ENCODE results near the gene SPATA31C1.
"Not testable (repeated sequence)": the region's sequence is repeated elsewhere in the genome, so short reads cannot be mapped to it uniquely, and the experiment has no call there.

Gene SPATA31C1

DNA sequence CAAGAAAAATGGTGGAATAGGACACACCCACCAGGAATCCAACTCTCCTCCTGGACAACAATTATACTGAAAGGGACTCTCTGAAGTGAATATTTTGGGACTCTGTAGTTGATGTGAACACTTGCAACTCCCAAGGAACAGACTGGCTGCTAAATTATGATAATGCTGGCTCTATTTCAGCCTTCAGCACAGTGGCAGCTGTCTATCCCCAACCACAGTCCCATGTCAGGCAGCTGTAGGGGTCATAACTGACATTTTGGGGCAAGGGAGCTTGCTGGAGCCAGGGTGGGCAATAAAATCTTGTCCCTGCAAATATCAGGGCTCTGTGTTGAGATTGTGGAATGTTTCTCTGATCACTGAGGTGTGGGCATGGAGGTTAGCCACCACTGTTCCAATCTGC is 20.9 kb upstream of the SPATA31C1 start:
- Histone ChIP-seq H3K4me1 (ENCODE audit: low read depth, poor library complexity, severe bottlenecking) (peaks cover 60% of the 10 kb centered on the region), H3K9ac (no peak overlapping the region), H3K4me2 (no peak overlapping the region), H4K20me1 (ENCODE audit: insufficient read depth) (no peaks in the 10 kb centered on the region), H3K36me3 (ENCODE audit: insufficient read depth) (no peaks in the 10 kb centered on the region), H3K79me2 (ENCODE audit: insufficient read depth, low read depth) (no peaks in the 10 kb centered on the region), H2AFZ (ENCODE audit: low read depth) (no peak overlapping the region), H3K27ac (no peak overlapping the region), H3K4me3 (IDR thresholded peaks at IDR 0.05; ENCODE audit: insufficient read depth, low read depth, low read length) (no peak overlapping the region), H3K27me3 (ENCODE audit: insufficient read depth, low read depth) (no peaks in the 10 kb centered on the region)
- TF ChIP-seq CTCF (conservative IDR thresholded peaks at IDR 0.05; ENCODE audit: low read depth, low read length), result no peak

DNA sequence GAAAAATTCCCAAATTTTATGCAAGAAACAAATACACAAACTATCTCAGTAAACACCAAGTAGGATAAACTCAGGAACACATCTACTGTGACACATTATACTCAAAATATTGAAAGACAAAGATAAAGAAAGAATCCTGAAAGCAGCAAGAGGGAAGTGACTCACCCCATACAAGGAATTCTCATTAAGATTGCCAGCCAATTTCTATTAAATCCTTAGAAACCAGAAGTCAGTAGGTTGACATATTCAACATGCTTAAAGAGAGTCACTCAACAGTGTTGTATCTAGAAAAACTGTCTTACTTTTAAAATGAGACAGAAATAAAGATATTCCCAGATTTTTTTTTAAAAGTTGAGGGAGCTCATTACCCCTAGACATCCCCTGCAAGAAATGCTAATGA is 19.6 kb upstream of the SPATA31C1 start:
- no peak overlapping the region for H3K4me3 ChIP-seq (IDR thresholded peaks at IDR 0.05; ENCODE audit: insufficient read depth, low read depth, low read length)
- H3K79me2 ChIP-seq (ENCODE audit: insufficient read depth, low read depth), result no peaks in the 10 kb centered on the region
- H4K20me1 ChIP-seq (ENCODE audit: insufficient read depth), result no peaks in the 10 kb centered on the region
- no peak for TF ChIP-seq CTCF (conservative IDR thresholded peaks at IDR 0.05; ENCODE audit: low read depth, low read length)
- H3K36me3 ChIP-seq (ENCODE audit: insufficient read depth), result no peaks in the 10 kb centered on the region
- no peak overlapping the region for H3K27ac ChIP-seq
- no peaks in the 10 kb centered on the region for H3K27me3 ChIP-seq (ENCODE audit: insufficient read depth, low read depth)
- H3K4me2 ChIP-seq, result no peak overlapping the region
- peaks cover 47% of the 10 kb centered on the region for H3K4me1 ChIP-seq (ENCODE audit: low read depth, poor library complexity, severe bottlenecking)
- H3K9ac ChIP-seq, result no peak overlapping the region
- H2AFZ ChIP-seq (ENCODE audit: low read depth), result no peak overlapping the region

GRCh38 chr9:87902371-87902770 is 15.4 kb upstream of the SPATA31C1 start:
- not testable (repeated sequence) for H3K4me2 ChIP-seq; H4K20me1 ChIP-seq (ENCODE audit: insufficient read depth); H3K36me3 ChIP-seq (ENCODE audit: insufficient read depth)

DNA sequence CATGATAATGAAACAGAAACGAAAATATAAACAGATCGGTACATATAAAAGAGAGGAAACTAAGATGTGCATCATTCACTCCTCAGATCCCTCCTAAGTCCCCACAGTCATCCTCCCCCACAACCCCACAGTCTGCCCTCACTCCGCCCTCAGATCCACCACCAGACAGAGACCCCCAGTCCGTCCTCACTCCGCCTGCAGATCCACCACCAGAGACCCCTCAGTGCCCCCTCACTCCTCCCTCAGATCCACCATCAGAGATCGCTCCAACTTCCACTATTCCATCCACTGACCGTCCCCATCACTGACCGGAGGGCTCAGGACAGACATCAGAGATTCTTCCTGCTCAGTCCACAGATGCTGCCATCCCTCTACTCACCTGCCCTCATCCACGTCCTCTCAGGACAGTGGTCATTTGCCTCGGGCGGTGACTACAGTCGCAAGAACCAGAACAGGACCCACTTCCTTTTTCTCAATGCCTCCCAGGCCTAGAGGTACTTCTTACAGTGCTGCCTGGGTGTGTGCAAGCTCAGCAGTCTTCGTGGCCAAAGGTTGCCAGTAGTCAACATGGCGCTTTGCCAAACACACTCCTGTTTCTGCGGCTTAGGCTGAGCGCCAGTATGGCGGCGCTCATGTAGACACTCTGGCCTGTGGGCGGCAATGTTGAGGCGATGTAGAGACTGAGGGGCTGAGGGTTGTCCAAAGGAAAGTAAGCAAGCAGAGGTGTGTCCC is 8.3 kb upstream of the SPATA31C1 start:
- Histone ChIP-seq H3K4me2 (no peak overlapping the region), H3K9ac (no peak overlapping the region), H3K36me3 (ENCODE audit: insufficient read depth) (no peaks in the 10 kb centered on the region), H3K4me1 (ENCODE audit: low read depth, poor library complexity, severe bottlenecking) (peaks cover 12% of the 10 kb centered on the region), H3K79me2 (ENCODE audit: insufficient read depth, low read depth) (peaks cover 5% of the 10 kb centered on the region; the same call in 1 of the 2 replicates), H2AFZ (ENCODE audit: low read depth) (no peak overlapping the region), H3K4me3 (IDR thresholded peaks at IDR 0.05; ENCODE audit: insufficient read depth, low read depth, low read length) (no peak overlapping the region), H4K20me1 (ENCODE audit: insufficient read depth) (no peaks in the 10 kb centered on the region), H3K27ac (no peak overlapping the region), H3K27me3 (ENCODE audit: insufficient read depth, low read depth) (no peaks in the 10 kb centered on the region)
- TF ChIP-seq CTCF (conservative IDR thresholded peaks at IDR 0.05; ENCODE audit: low read depth, low read length), result no peak

More at GRCh38 chr9:87902371-87902770, 15.4 kb upstream of the SPATA31C1 start:
- H3K9ac ChIP-seq; H3K4me3 ChIP-seq (IDR thresholded peaks at IDR 0.05; ENCODE audit: insufficient read depth, low read depth, low read length); H2AFZ ChIP-seq (ENCODE audit: low read depth); H3K4me1 ChIP-seq (ENCODE audit: low read depth, poor library complexity, severe bottlenecking); H3K27me3 ChIP-seq (ENCODE audit: insufficient read depth, low read depth); H3K79me2 ChIP-seq (ENCODE audit: insufficient read depth, low read depth); H3K27ac ChIP-seq: not testable (repeated sequence)

DNA sequence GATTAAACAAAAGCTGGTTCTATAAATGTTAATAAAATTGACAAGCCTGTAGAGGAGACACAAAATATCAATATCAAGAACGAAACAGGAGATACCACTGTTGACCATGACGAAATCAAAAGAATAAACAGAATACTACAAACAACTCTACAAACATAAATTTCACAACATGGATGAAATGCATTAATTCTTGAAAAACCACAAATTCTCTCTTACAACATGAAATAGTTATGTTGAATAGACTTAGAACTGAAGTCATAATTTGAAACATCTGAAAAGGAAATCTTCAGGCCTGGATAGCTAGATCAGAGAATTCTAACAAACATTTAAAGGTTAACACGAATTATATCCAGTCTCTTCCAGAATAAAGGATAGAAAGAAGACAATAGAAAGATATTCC is 6.9 kb upstream of the SPATA31C1 start:
- H3K4me2 ChIP-seq, result no peak overlapping the region
- H3K27ac ChIP-seq, result no peak overlapping the region
- H3K27me3 ChIP-seq (ENCODE audit: insufficient read depth, low read depth), result no peaks in the 10 kb centered on the region
- H3K36me3 ChIP-seq (ENCODE audit: insufficient read depth), result no peaks in the 10 kb centered on the region
- peaks cover 12% of the 10 kb centered on the region for H3K4me1 ChIP-seq (ENCODE audit: low read depth, poor library complexity, severe bottlenecking)
- H2AFZ ChIP-seq (ENCODE audit: low read depth), result no peak overlapping the region
- no peak overlapping the region for H3K9ac ChIP-seq
- TF ChIP-seq CTCF (conservative IDR thresholded peaks at IDR 0.05; ENCODE audit: low read depth, low read length), result no peak
- H3K4me3 ChIP-seq (IDR thresholded peaks at IDR 0.05; ENCODE audit: insufficient read depth, low read depth, low read length), result no peak overlapping the region
- no peaks in the 10 kb centered on the region for H4K20me1 ChIP-seq (ENCODE audit: insufficient read depth)
- peaks cover 5% of the 10 kb centered on the region; the same call in 1 of the 2 replicates for H3K79me2 ChIP-seq (ENCODE audit: insufficient read depth, low read depth)

- H3K4me2 ChIP-seq; H2AFZ ChIP-seq (ENCODE audit: low read depth); H3K4me3 ChIP-seq (IDR thresholded peaks at IDR 0.05; ENCODE audit: insufficient read depth, low read depth, low read length); H3K27ac ChIP-seq; H3K9ac ChIP-seq; H3K27me3 ChIP-seq (ENCODE audit: insufficient read depth, low read depth); H3K79me2 ChIP-seq (ENCODE audit: insufficient read depth, low read depth); H3K36me3 ChIP-seq (ENCODE audit: insufficient read depth); H4K20me1 ChIP-seq (ENCODE audit: insufficient read depth): not testable (repeated sequence)
- peaks cover 30% of the 10 kb centered on the region for H3K4me1 ChIP-seq (ENCODE audit: low read depth, poor library complexity, severe bottlenecking)
Measured at GRCh38 chr9:87919013-87919412, 1.3 kb downstream of the SPATA31C1 start.

- not testable (repeated sequence) for H3K79me2 ChIP-seq (ENCODE audit: insufficient read depth, low read depth); H4K20me1 ChIP-seq (ENCODE audit: insufficient read depth); H2AFZ ChIP-seq (ENCODE audit: low read depth); H3K36me3 ChIP-seq (ENCODE audit: insufficient read depth); H3K4me3 ChIP-seq (IDR thresholded peaks at IDR 0.05; ENCODE audit: insufficient read depth, low read depth, low read length); H3K27me3 ChIP-seq (ENCODE audit: insufficient read depth, low read depth)
- H3K4me2 ChIP-seq, result peak overlapping the region; percentile 89
- peaks cover 38% of the 10 kb centered on the region for H3K4me1 ChIP-seq (ENCODE audit: low read depth, poor library complexity, severe bottlenecking)
- peak overlapping the region; percentile 82; the same call in 1 of the 2 replicates for H3K9ac ChIP-seq
- H3K27ac ChIP-seq, result peak overlapping the region; percentile 99
Measured at GRCh38 chr9:87921561-87921960, 3.8 kb downstream of the SPATA31C1 start.
